Endodermal cell (in vitro differentiated cells): ENCODE measurements around the gene SPRED2. TPM values are rescaled to one million over a fixed set of nuclear protein-coding genes. Genes with fewer than 3 reads are reported as not detected.

ENCODE experiments used
- DNase-seq: peaks from one replicate; pipeline ENCODE4 v3.0.0-alpha.2; 2017
- H3K27ac ChIP-seq: 2 replicates; pipeline ENCODE4 v1.5.1; 2013; ENCODE audit warnings: mild to moderate bottlenecking, low read depth, low read length, moderate library complexity
- H3K27me3 ChIP-seq: 2 replicates; pipeline ENCODE4 v1.6.1; 2013; ENCODE audit warnings: mild to moderate bottlenecking, low read length, moderate library complexity; ENCODE audit not compliant: insufficient read depth, control insufficient read depth, poor library complexity, severe bottlenecking
- H3K36me3 ChIP-seq: 2 replicates; pipeline ENCODE4 v1.7.0; 2013; ENCODE audit warnings: mild to moderate bottlenecking, low read length, moderate library complexity; ENCODE audit not compliant: control insufficient read depth, insufficient read depth
- H3K4me1 ChIP-seq: one replicate; pipeline ENCODE4 v1.7.0; 2013; ENCODE audit warnings: low read length; ENCODE audit not compliant: control insufficient read depth, insufficient read depth
- H3K4me3 ChIP-seq: 2 replicates; pipeline ENCODE4 v1.5.1; 2013; ENCODE audit warnings: mild to moderate bottlenecking, low read length, moderate library complexity
- H3K9ac ChIP-seq: 2 replicates; pipeline ENCODE4 v1.6.1; 2013; ENCODE audit warnings: mild to moderate bottlenecking, low read length, moderate library complexity; ENCODE audit not compliant: poor library complexity, severe bottlenecking; ENCODE audit errors: extremely low read depth
- H3K9me3 ChIP-seq: 2 replicates; pipeline ENCODE4 v1.6.1; 2013; ENCODE audit warnings: mild to moderate bottlenecking, low read length, moderate library complexity; ENCODE audit not compliant: control insufficient read depth
- H3K27ac Mint-ChIP-seq: 2 replicates; pipeline ENCODE4 v1.8.0; 2020; ENCODE audit warnings: mixed read lengths
- H3K27me3 Mint-ChIP-seq: 2 replicates; pipeline ENCODE4 v1.8.0; 2021; ENCODE audit warnings: mild to moderate bottlenecking, mixed read lengths; ENCODE audit not compliant: insufficient read depth
- H3K36me3 Mint-ChIP-seq: 2 replicates; pipeline ENCODE4 v1.8.0; 2020; ENCODE audit warnings: low read depth, mixed read lengths
- H3K4me1 Mint-ChIP-seq: 2 replicates; pipeline ENCODE4 v1.8.0; 2020; ENCODE audit warnings: mixed read lengths
- H3K4me3 Mint-ChIP-seq: 2 replicates; pipeline ENCODE4 v1.8.0; 2020; ENCODE audit warnings: mild to moderate bottlenecking, moderate library complexity, mixed read lengths
- H3K9me3 Mint-ChIP-seq: 2 replicates; pipeline ENCODE4 v1.8.0; 2020; ENCODE audit warnings: mild to moderate bottlenecking, mixed read lengths
- CTCF ChIP-seq: fragments of 200-600 bp; sonication (generic); conservative IDR thresholded peaks from 2 replicates; pipeline ENCODE4 v1.5.0; 2021; ENCODE audit warnings: antibody characterized with exemption, mild to moderate bottlenecking
- WGBS, 2 experiments: methylation state at CpG; one replicate each; pipeline versions ENCODE4 v1.1.5 to v1.1.7; 2013; ENCODE audit warnings: missing lambda C conversion rate in 2 of 2, mixed read lengths in 1 of 2; ENCODE audit not compliant: insufficient coverage in 1 of 2, insufficient read length in 1 of 2; 5-methylcytosine and 5-hydroxymethylcytosine counted together
- total RNA-seq, 2 donors: library from RNA; stranded (reverse); fragmentation: NEBNext Ultra II Directional in 1 of 2; extraction: Animal tissue kit (Norgen Biotek cat#: 25700) in 1 of 2; gene quantifications; 2 replicates in 1 of 2; 3 replicates in 1 of 2; pipeline ENCODE4 v1.2.1, GENCODE V29; 2021

Gene SPRED2
- total RNA-seq, 2 donors from 2014 or later: 60.3 to 70.1 TPM

- Mint-ChIP-seq H3K9me3 (no peaks in the 10 kb centered on the region), H3K36me3 (no peaks in the 10 kb centered on the region), H3K27me3 (no peaks in the 10 kb centered on the region), H3K4me3 (no peak overlapping the region), H3K27ac (no peak overlapping the region), H3K4me1 (peaks cover 59% of the 10 kb centered on the region)
- Histone ChIP-seq H3K27ac (no peak overlapping the region), H3K27me3 (no peaks in the 10 kb centered on the region), H3K9ac (no peak overlapping the region), H3K4me3 (no peak overlapping the region), H3K4me1 (peaks cover 17% of the 10 kb centered on the region), H3K36me3 (no peaks in the 10 kb centered on the region), H3K9me3 (no peaks in the 10 kb centered on the region)
- DNase-seq: no peak
- no peak for TF ChIP-seq CTCF
- WGBS, 2 experiments: 91 to 95% methylated on average over 4 to 5 of the region's 5 CpGs
Measured at GRCh38 chr2:65392609-65393008, 39.8 kb downstream of the SPRED2 start.

- WGBS, 2 experiments: 92% methylated on average over 3 to 6 of the region's 6 CpGs
- H3K9ac ChIP-seq: no peak overlapping the region
- H3K4me3 ChIP-seq: no peak overlapping the region
- DNase-seq: no peak
- Mint-ChIP-seq H3K27ac (peak overlapping the region; percentile 67), H3K4me3 (no peak overlapping the region), H3K4me1 (peaks cover 46% of the 10 kb centered on the region), H3K36me3 (no peaks in the 10 kb centered on the region), H3K27me3 (no peaks in the 10 kb centered on the region), H3K9me3 (no peaks in the 10 kb centered on the region)
- no peak for TF ChIP-seq CTCF
- peaks cover 20% of the 10 kb centered on the region for H3K4me1 ChIP-seq
- no peaks in the 10 kb centered on the region for H3K36me3 ChIP-seq
- no peaks in the 10 kb centered on the region for H3K27me3 ChIP-seq
- H3K9me3 ChIP-seq: no peaks in the 10 kb centered on the region
- H3K27ac ChIP-seq: no peak overlapping the region
Measured at GRCh38 chr2:65390134-65390533, 42.3 kb downstream of the SPRED2 start.

GRCh38 chr2:65389476-65389875, 42.9 kb downstream of the SPRED2 start:
- no peak overlapping the region for H3K27ac Mint-ChIP-seq
- H3K4me1 Mint-ChIP-seq: peaks cover 42% of the 10 kb centered on the region
- Histone ChIP-seq H3K36me3 (peaks cover 3% of the 10 kb centered on the region), H3K4me1 (peaks cover 14% of the 10 kb centered on the region), H3K9ac (no peak overlapping the region), H3K27ac (no peak overlapping the region), H3K4me3 (no peak overlapping the region), H3K9me3 (no peaks in the 10 kb centered on the region), H3K27me3 (no peaks in the 10 kb centered on the region)
- DNase-seq: no peak
- H3K4me3 Mint-ChIP-seq: no peak overlapping the region
- no peaks in the 10 kb centered on the region for H3K9me3 Mint-ChIP-seq
- WGBS, 2 experiments: 93% methylated on average over 1 of the region's 1 CpG; no CpG with 5 or more reads in 1 of the 2 experiments
- peaks cover 2% of the 10 kb centered on the region for H3K36me3 Mint-ChIP-seq
- TF ChIP-seq CTCF: no peak
- no peaks in the 10 kb centered on the region for H3K27me3 Mint-ChIP-seq
